NCI-H2081 treated with DMSO at 0.1 percent for 48 hours (cell line): ENCODE data around the gene RTTN.
"Not testable (repeated sequence)": the region's sequence is repeated elsewhere in the genome, so short reads cannot be mapped to it uniquely, and the experiment has no call there.

Source experiments
- DNase-seq: peaks from one replicate; lab custom pipeline; 2025; lab: John Stamatoyannopoulos, UW

Gene RTTN

DNA sequence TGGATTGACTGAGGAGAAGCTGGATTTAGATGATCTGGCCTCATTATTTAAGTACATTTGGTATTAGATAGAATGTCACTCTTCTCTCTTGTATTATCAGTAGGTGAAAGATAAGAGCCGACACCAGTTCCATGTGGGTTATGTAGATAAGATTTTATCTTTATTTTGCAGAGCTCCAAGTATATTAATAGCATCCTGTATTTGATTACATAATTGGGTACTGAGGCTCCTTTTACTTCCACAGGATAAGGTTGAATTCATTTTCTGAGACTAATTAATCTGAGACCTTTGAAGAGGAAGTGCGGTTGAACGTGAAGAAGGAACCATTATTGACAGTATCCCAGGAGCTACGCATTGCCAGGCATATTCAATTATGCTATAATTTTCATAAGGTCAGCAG, 225.0 kb downstream of the RTTN start:
- DNase-seq: no peak

DNA sequence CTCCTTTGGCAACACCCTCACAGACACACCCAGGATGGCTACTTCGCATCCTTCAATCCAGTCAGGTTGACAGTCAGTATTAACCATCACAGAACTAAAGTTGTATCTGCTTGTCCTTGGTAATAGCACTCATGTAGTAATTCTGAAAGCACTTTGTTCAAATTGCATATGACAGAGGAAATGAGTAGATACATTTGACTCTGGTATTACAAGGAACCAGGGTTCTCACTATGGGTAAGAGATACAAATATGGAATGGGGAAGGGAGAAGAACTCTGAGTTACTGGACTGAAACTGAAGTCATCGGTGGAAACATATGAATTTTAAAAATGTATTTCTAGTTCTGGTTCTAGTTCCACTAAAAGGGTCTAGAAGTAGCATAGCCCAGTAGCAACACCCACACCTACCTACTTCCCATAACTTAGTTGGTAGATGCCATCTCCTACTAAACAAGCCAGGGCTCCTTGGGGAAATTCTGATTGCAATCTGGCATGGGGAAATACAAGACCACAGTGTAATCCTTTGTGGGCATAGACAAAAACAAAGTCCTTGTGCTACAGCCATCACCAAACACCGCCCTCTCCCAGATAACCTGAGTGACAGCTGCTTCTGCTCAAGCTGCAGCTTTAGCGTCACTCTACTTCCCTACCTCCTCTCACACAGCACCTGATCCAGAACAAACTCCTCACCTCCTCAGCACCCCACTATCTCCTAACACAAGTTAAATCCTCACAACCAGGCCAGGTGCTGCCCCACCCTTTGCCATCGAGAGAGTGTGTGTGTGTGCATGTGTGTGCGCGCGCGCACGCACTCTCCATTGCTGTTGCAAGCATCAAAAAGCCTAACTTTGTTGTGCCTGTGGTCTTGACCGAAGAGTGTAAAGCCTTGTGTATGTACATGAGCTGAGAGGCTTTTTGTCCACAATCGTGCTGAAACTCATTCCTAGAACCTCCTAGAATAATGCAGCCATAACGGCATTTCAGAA, 226.5 kb downstream of the RTTN start:
- no peak for DNase-seq

DNA sequence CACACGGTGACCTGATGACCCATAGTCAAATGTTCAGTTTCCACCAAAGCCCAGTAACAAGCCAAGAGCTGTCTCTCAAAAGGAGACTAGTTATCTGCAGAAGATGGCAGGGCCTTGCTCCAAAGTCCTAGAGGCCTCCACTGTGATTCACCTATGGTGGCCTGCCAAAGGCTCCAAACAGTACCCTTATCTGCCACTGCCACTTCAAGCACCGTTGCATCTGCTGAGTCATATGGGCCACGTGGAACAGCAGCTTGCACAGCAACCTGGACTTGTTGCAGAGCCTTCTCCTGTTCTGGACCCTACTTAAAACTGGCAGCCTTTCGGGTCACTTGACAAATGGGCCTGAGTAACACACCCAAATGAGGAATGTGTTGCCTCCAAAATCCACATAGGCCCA, 230.2 kb downstream of the RTTN start:
- DNase-seq: not testable (repeated sequence)

DNA sequence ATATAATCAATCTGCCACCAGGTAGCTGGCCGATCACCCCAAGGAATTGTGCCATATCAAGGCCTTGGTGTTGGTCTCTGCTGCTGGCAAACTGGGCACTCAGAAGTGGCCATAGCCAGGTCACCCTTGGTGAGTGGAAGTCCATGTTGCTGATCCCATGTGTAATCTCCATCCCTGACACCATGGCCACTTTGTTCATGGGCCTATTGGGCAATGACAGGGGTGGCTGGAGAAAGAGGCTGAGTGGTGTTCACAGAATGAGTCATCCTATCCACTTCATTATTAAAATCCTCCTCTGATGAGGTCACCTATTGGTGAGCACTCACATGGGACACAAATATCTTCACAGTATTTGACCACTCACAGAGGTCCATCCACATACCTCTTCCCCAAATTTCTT, 231.1 kb downstream of the RTTN start:
- DNase-seq: no peak

DNA sequence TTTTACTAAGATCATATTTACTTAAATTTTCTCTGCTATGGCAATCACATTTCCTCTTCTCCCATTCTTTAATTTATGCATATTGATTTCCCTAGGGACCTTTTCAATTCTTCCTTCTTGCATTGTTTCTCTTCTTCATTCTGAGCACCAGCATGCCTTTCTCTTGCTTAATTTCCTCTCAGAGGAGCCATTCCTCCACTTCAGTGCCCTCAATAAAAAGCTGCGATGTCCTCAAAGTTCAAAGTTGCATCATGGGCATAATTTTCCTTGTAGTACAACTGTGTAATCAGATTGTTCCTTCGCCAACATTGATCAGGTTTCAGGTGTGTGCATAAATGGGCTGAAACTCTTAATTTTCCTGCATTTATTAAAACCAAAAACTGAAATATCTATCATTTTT, 236.0 kb downstream of the RTTN start:
- DNase-seq: no peak

DNA sequence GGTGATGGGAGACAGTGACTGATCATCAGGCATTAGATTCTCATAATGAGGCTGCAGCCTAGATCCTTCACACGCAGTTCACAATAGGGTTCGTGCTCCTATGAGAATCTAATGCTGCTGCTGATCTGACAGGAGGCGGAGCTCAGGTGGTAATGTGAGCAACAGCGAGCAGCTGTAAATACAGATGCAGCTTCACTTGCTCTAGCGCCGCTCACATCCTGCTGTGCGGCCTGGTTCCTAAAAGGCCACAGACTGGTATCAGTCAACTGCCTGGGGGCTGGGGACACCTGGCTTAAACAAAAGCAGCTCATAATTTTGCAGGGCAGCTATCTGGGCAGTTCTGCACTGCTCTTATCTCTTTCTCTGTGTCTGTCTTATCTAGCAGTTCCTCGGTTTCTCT, 237.4 kb downstream of the RTTN start:
- DNase-seq: peak; percentile 19

DNA sequence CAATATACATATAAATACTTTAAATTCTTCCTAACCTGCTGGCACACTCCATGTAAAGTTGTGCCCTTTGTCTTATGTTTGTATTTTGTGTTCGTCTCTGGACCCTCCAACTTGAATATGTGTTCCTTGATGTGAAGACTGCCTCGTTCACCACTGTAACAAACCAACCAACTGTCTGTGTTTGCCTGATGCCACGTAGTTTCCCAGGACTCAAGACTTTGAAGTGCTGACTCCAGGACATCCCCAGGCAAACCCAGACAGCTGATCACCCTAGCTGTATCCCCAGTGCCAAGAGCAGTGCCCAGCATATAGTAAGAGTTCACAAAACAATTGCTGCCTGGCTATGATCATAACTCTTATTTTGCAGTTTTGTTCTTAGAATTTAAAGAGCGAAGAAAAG, 242.3 kb downstream of the RTTN start:
- DNase-seq: no peak

DNA sequence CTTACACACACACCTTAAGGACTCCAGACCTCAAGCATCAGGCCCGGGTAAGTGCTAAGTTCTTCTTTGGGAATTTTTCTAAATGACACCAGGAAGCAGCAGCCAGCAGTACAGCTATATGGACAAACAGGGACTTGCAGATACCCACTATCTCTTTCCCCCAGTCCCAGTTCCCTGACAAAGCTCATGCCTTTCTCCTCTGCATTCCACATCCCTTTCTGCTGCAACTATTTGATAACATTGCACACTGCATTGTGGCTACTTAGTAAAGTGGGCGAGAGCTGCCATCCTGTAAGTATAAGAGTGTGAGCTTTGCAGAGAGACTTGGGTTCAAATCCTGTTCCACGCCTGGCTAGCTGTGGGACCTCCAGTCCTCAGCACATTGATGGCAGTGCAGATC, 243.8 kb downstream of the RTTN start:
- no peak for DNase-seq

DNA sequence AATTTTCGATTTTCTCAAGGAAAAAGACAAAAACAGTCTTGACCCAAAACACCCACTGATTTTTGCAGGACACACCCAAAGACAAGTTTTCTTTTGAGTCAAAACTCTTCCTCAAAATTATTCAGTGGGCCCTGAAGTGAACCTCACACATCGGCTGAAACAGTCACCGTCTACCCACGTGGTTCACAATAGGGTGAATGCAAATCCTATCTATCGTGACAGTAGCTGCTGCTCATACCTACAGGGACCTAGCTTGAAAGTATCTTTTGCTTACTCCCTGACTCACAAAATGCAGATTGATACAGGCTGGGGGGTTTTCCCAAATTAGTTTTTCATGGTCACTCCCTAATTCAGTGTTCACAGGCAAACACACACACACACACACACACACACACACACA, 247.1 kb downstream of the RTTN start:
- DNase-seq: no peak

DNA sequence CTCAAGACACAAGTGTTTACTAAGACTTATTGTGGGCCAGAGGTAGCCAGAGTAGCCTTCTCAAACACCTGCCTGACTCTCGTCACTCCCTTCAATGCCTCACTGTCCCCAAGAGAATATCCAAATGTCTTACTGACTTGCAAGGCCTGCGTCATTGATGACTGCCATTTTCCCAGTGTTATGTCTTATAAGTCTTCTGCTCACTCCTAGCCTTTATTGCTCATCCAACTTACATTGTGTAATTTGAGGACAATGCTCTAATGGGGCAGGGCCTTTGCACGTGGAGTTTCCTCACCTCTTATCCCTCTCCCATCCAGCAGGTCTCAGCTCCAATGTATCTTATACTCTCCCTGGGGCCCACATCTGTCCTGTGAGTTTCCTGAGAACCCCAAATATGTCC, 247.7 kb downstream of the RTTN start:
- no peak for DNase-seq

DNA sequence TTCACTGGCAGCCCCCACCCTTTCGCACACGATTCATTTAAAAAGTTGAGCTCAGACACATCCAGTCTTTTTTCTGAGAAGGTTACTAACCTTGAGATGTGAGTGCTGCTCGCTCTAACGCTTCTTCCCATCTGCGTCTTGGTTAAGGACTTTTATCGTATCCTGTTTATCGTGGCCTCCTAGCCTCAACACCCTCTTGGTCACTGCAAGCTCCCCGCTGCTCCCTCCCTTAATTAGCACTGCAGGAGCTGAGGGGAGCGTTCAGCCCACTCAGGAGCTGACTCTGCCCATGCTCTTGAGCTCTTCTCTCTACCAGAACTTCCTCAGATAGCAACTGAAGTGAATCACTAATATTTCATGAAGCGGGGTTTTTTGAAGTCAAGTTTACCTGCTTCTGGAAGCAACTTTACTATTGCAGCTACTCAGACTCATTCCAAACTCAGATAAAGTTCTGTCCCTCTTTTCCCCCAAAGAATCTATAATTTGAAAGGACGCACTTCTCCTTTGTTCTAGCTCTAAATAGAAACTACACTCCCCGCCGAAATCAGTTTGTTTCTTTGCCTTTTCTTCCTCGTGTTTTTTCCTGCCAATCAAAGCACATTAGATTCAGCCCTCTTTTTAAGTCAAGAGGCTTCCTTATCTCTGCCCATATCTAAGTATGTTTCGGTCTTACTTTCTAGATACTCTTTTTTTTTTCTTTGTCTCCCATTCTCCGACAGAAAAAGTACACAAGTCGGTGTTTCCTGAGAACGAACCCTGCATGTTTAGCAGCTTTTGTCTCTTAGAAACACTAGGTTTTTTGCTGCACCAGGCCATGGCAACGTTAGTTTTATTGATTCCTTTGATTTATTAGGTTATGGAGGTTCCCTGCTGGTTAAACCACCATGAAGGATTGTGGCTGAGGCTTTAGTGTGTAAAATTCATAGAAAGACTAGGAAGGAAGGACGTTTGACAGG, 248.5 kb downstream of the RTTN start:
- DNase-seq: no peak

DNA sequence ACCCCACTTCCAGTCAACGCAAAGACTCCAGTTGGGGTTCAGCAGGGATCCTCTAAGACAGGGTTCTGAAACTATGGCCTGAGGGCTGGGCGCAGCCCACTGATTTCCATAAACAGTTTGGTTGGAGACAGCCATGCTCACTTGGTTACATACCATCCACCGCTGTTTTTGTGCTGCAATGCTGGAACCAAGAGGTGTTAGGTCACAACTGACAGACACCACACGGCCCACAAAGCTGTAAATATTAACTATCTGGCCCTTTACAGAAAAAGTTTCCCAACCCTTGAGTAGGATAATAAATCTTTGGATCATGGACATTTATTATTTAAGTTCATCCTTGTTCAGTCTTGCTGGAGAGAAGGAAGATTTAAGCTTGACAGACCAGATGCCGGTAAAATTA, 249.4 kb downstream of the RTTN start:
- no peak for DNase-seq

DNA sequence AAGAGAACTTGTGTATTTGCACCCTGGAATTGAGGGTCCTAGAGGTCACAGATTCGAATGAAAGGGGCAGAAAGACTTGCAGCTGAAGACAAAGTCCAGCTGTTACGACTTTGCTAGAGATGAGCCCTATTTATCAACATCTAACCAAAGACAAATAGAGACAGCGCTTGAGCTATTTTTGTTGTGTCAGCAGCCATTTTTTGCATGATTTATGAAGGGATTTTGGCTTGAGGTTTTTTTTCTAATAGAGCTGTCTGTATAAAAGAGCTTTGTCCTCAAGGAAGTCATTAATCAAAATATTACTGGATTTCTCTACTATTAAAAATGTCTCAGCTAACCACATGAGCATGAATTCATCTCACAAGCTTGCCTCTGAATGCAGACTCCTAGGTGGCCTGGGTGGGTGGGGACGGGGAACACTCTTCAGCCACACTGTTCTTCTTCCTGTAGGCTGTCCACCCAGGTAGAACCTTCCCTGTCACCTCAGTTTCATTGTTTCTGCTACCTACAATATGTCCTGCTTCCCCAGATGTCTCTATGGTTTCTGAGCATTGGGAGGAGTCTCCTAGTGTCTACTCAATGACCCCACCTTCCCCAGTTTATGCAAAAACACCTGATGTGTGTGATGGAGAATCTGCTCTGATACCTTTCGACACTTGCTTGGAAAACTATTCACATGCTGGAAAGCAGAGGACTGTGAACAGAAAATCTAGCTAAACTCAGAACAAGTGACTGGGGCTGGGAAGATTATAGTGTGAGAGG, 250.6 kb downstream of the RTTN start:
- no peak for DNase-seq

DNA sequence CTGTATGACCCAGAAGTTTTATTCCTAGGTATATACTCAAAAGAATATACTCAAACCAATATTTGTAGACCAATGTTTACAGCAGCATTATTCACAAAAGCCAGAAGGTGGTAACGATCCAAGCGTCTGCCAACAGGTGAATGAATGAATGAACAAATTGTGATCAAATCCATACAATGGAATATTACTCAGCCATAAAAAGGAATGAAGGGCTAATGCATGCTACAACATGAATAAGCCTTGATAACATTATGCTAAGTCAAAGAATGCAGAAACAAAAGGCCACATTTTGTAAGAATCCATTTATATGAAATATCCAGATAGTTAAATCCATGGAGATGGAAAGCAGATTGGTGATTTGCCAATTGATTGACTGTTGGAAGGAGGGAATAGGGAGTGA, 252.3 kb downstream of the RTTN start:
- DNase-seq: no peak
